ENCODE results near the gene MUC6. TPM values are rescaled to one million over a fixed set of nuclear protein-coding genes. Genes with fewer than 3 reads are reported as not detected.

Gene MUC6
- total RNA-seq, 1 donor from 2014 or later, result not detected

DNA sequence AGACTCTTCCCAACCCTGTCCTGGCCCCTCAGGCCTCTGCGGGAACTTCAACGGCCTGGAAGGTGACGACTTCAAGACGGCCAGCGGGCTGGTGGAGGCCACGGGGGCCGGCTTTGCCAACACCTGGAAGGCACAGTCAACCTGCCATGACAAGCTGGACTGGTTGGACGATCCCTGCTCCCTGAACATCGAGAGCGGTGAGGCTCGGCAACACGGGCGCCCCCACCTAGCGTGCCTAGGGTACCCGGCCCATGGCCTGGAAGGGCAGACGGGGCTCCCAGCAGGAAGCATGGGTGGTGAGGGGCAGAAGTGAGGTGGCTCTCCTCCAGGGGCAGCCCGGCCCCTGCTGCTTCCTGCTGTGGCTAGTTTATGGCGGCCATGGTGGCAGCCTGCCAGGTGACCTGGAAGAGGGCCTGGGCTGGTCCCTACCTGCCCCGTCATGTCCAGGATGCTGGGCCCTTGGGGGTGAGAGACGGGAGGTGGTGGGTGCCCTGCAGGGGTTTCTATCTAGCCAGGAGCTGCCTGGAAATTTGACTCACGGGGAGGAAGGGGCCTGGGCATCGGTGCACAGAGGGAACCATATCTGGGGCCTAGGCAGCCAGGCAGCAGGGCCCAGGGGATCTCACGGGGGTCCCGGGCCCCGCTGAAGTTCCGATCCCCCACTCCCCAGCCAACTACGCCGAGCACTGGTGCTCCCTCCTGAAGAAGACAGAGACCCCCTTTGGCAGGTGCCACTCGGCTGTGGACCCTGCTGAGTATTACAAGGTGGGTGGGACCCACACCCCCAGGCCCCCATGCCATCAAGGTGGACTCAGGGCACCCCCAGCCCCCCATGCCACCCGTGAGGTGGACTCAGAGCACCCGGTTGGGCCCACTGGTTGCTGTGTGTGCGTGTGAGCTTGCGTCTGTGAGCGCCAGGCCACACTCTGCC, 47.4 kb upstream of the MUC6 start:
- Mint-ChIP-seq H3K4me1 (ENCODE audit: low read depth) (no peaks in the 10 kb centered on the region), H3K4me3 (ENCODE audit: unreplicated experiment) (no peak overlapping the region)
- DNase-seq (ENCODE audit: low spot score), result peak; percentile 85

GRCh38 chr11:1082728-1083620, 46.5 kb upstream of the MUC6 start:
- Mint-ChIP-seq H3K9me3 (ENCODE audit: low read depth) (no peaks in the 10 kb centered on the region), H3K4me3 (ENCODE audit: unreplicated experiment) (no peak overlapping the region), H3K4me1 (ENCODE audit: low read depth) (no peaks in the 10 kb centered on the region), H3K27me3 (ENCODE audit: low read depth) (no peaks in the 10 kb centered on the region), H3K36me3 (ENCODE audit: low read depth) (no peaks in the 10 kb centered on the region), H3K27ac (ENCODE audit: unreplicated experiment) (no peak overlapping the region)
- peak; percentile 91 for DNase-seq (ENCODE audit: low spot score)
- TF ChIP-seq, protein P1, sequence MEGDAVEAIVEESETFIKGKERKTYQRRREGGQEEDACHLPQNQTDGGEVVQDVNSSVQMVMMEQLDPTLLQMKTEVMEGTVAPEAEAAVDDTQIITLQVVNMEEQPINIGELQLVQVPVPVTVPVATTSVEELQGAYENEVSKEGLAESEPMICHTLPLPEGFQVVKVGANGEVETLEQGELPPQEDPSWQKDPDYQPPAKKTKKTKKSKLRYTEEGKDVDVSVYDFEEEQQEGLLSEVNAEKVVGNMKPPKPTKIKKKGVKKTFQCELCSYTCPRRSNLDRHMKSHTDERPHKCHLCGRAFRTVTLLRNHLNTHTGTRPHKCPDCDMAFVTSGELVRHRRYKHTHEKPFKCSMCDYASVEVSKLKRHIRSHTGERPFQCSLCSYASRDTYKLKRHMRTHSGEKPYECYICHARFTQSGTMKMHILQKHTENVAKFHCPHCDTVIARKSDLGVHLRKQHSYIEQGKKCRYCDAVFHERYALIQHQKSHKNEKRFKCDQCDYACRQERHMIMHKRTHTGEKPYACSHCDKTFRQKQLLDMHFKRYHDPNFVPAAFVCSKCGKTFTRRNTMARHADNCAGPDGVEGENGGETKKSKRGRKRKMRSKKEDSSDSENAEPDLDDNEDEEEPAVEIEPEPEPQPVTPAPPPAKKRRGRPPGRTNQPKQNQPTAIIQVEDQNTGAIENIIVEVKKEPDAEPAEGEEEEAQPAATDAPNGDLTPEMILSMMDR (IDR thresholded peaks at IDR 0.05), result no peak

More for the DNA sequence above, 47.4 kb upstream of the MUC6 start:
- Mint-ChIP-seq H3K9me3 (ENCODE audit: low read depth) (no peaks in the 10 kb centered on the region), H3K27ac (ENCODE audit: unreplicated experiment) (no peak overlapping the region), H3K36me3 (ENCODE audit: low read depth) (no peaks in the 10 kb centered on the region), H3K27me3 (ENCODE audit: low read depth) (no peaks in the 10 kb centered on the region)
- TF ChIP-seq, protein P1 (IDR thresholded peaks at IDR 0.05), result no peak

DNA sequence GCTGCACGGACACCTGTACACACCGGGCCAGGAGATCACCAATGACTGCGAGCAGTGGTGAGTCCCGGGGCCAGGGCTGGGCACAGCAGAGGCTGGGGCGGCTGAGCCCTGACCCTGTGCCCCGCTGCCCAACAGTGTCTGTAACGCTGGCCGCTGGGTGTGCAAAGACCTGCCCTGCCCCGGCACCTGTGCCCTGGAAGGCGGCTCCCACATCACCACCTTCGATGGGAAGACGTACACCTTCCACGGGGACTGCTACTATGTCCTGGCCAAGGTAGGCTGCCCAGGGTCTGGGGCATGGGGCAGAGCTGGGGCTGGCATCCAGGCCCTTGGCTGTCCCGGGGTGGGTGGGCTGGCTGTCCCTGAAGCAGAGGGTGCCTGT, 45.8 kb upstream of the MUC6 start:
- Mint-ChIP-seq H3K27ac (ENCODE audit: unreplicated experiment) (no peak overlapping the region), H3K4me3 (ENCODE audit: unreplicated experiment) (no peak overlapping the region), H3K9me3 (ENCODE audit: low read depth) (no peaks in the 10 kb centered on the region), H3K4me1 (ENCODE audit: low read depth) (no peaks in the 10 kb centered on the region), H3K27me3 (ENCODE audit: low read depth) (no peaks in the 10 kb centered on the region), H3K36me3 (ENCODE audit: low read depth) (no peaks in the 10 kb centered on the region)
- TF ChIP-seq, protein P1 (IDR thresholded peaks at IDR 0.05), result no peak
- DNase-seq (ENCODE audit: low spot score), result peak; percentile 77

- TF ChIP-seq, protein P1 (IDR thresholded peaks at IDR 0.05), result no peak
- DNase-seq (ENCODE audit: low spot score), result peak; percentile 88
- Mint-ChIP-seq H3K4me3 (ENCODE audit: unreplicated experiment) (no peak overlapping the region), H3K36me3 (ENCODE audit: low read depth) (no peaks in the 10 kb centered on the region), H3K27me3 (ENCODE audit: low read depth) (no peaks in the 10 kb centered on the region), H3K9me3 (ENCODE audit: low read depth) (no peaks in the 10 kb centered on the region), H3K27ac (ENCODE audit: unreplicated experiment) (no peak overlapping the region), H3K4me1 (ENCODE audit: low read depth) (no peaks in the 10 kb centered on the region)
Observed at GRCh38 chr11:1081601-1082311, 45.2 kb upstream of the MUC6 start.

All from chondrocyte (in vitro differentiated cells).